SK-N-MC (cell line): ENCODE measurements around the gene DLGAP4.

Source experiments
- DNase-seq: peaks from one replicate; pipeline ENCODE4 v3.0.0-alpha.2; 2011; ENCODE audit warnings: low read depth, low spot score
- H3K27ac ChIP-seq: fragments of 200-600 bp; sonication (generic); 2 replicates; pipeline ENCODE4 v1.5.1; 2016; ENCODE audit warnings: mixed run types
- H3K36me3 ChIP-seq: fragments of 200-600 bp; sonication (generic); 2 replicates; pipeline ENCODE4 v1.6.1; 2017; ENCODE audit warnings: antibody characterized with exemption, low read length, mixed read lengths; ENCODE audit not compliant: insufficient read depth
- H3K4me3 ChIP-seq: fragments of 200-600 bp; sonication (generic); 2 replicates; pipeline ENCODE4 v1.5.1; 2016
- H3K9ac ChIP-seq: fragments of 200-600 bp; sonication (generic); 2 replicates; pipeline ENCODE4 v1.8.0; 2017; ENCODE audit warnings: mixed run types, mixed read lengths; ENCODE audit not compliant: insufficient read length
- H3K9me3 ChIP-seq: fragments of 200-600 bp; sonication (generic); 2 replicates; pipeline ENCODE4 v1.6.1; 2017; ENCODE audit warnings: low read depth, mild to moderate bottlenecking, antibody characterized with exemption, low read length, moderate library complexity, mixed read lengths
- EZH2 ChIP-seq: fragments of 200-600 bp; sonication (generic); IDR thresholded peaks from one replicate; pipeline ENCODE4 v1.6.1; 2017; ENCODE audit warnings: antibody characterized with exemption
- FOXP2 ChIP-seq: optimal IDR thresholded peaks from 2 replicates; pipeline ENCODE3; 2011; ENCODE audit warnings: mild to moderate bottlenecking, moderate library complexity; ENCODE audit not compliant: insufficient read depth; ENCODE audit errors: extremely low read length, control extremely low read depth
- POLR2AphosphoS5 ChIP-seq: IDR thresholded peaks from 2 replicates; pipeline ENCODE4 v1.6.1; 2012; ENCODE audit warnings: mild to moderate bottlenecking, low read depth, low read length, borderline replicate concordance

DLGAP4 gene

GRCh38 chr20:36441027-36441414 lies 134.9 kb downstream of the DLGAP4 start:
- no peak for TF ChIP-seq FOXP2
- TF ChIP-seq POLR2AphosphoS5: no peak
- no peak for TF ChIP-seq EZH2
- Histone ChIP-seq H3K4me3 (no peak overlapping the region), H3K9me3 (no peaks in the 10 kb centered on the region), H3K36me3 (no peaks in the 10 kb centered on the region), H3K27ac (no peak overlapping the region), H3K9ac (no peak overlapping the region)
- DNase-seq: no peak

DNA sequence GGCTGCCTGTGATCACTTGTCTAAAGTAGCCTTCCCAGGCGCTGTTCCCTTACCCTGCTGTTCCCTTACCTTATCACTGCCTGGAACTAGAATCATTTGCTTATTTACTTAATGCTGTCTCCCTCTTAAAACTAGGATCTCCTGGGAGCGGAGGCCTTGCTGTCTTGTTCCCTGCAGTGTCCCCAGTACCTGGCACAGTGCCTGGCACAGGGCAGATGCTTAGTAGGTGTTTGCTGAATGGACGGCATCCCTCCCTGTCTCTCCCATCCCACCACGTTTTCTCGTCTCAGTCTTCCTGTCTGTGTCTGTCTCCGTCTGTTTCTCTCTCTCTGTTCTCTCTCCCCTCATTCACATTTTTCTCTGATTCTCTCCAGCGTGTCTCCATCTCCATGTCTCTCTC lies 135.3 kb downstream of the DLGAP4 start:
- H3K27ac ChIP-seq: no peak overlapping the region
- H3K9ac ChIP-seq: no peak overlapping the region
- H3K9me3 ChIP-seq: no peaks in the 10 kb centered on the region
- no peaks in the 10 kb centered on the region for H3K36me3 ChIP-seq
- no peak for DNase-seq
- TF ChIP-seq EZH2: no peak
- TF ChIP-seq FOXP2: no peak
- no peak for TF ChIP-seq POLR2AphosphoS5
- H3K4me3 ChIP-seq: no peak overlapping the region

GRCh38 chr20:36445847-36446246 lies 139.7 kb downstream of the DLGAP4 start:
- no peak overlapping the region for H3K9ac ChIP-seq
- no peak overlapping the region for H3K27ac ChIP-seq
- DNase-seq: no peak
- no peaks in the 10 kb centered on the region for H3K36me3 ChIP-seq
- no peaks in the 10 kb centered on the region for H3K9me3 ChIP-seq
- TF ChIP-seq POLR2AphosphoS5: no peak
- no peak for TF ChIP-seq EZH2
- no peak overlapping the region for H3K4me3 ChIP-seq

DNA sequence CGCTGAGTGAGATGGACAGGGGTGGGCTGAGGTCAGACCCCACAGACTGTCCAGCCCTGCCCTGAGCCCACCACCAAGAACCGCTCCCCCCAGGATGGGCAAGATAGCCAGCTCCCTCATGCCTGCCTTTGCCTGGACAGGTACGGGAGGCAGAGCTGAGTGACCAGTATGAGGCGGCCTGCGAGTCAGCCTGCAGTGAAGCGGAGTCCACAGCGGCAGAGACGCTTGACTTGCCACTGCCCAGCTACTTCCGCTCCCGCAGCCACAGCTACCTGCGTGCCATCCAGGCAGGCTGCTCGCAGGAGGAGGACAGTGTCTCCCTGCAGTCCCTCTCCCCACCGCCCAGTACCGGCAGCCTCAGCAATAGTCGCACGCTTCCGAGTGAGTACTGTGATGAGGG lies 140.4 kb downstream of the DLGAP4 start:
- H3K4me3 ChIP-seq: no peak overlapping the region
- H3K9me3 ChIP-seq: no peaks in the 10 kb centered on the region
- no peak overlapping the region for H3K27ac ChIP-seq
- TF ChIP-seq FOXP2 (no peak), POLR2AphosphoS5 (no peak), EZH2 (no peak)
- DNase-seq: no peak
- H3K9ac ChIP-seq: no peak overlapping the region
- H3K36me3 ChIP-seq: no peaks in the 10 kb centered on the region

- H3K9ac ChIP-seq: no peak overlapping the region
- H3K9me3 ChIP-seq: no peaks in the 10 kb centered on the region
- H3K4me3 ChIP-seq: no peak overlapping the region
- no peak overlapping the region for H3K27ac ChIP-seq
- DNase-seq: no peak
- TF ChIP-seq EZH2 (no peak), FOXP2 (no peak), POLR2AphosphoS5 (no peak)
- no peaks in the 10 kb centered on the region for H3K36me3 ChIP-seq
These were observed 141.0 kb downstream of the DLGAP4 start for GRCh38 chr20:36447101-36447500.

DNA sequence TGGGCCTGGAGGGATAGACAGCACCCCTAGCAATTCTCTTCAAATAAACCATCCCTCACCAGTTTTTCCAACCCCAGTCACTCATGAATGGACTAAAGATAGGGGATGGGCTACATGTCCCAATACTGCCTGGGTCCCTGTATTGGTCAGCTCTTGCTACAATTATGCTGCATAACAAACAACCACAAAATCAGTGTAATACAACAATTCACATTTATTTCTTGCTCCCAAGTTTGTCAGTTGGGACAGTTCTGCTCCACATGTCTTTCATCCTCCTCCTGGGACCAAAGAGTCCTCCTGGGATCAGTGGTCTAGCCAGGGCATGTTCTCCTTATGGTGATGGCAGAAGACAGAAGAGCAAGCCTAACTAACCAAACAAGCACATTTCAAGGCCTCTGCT lies 143.5 kb downstream of the DLGAP4 start:
- no peak overlapping the region for H3K4me3 ChIP-seq
- no peak overlapping the region for H3K27ac ChIP-seq
- H3K9me3 ChIP-seq: no peaks in the 10 kb centered on the region
- no peak overlapping the region for H3K9ac ChIP-seq
- TF ChIP-seq EZH2: no peak
- TF ChIP-seq FOXP2: no peak
- no peak for TF ChIP-seq POLR2AphosphoS5
- no peaks in the 10 kb centered on the region for H3K36me3 ChIP-seq
- DNase-seq: no peak

GRCh38 chr20:36454332-36454697 lies 148.2 kb downstream of the DLGAP4 start:
- no peak for DNase-seq
- H3K27ac ChIP-seq: no peak overlapping the region
- H3K9ac ChIP-seq: no peak overlapping the region
- no peak for TF ChIP-seq FOXP2
- TF ChIP-seq EZH2: no peak
- TF ChIP-seq POLR2AphosphoS5: no peak
- H3K4me3 ChIP-seq: no peak overlapping the region
- H3K9me3 ChIP-seq: no peaks in the 10 kb centered on the region
- H3K36me3 ChIP-seq: no peaks in the 10 kb centered on the region

DNA sequence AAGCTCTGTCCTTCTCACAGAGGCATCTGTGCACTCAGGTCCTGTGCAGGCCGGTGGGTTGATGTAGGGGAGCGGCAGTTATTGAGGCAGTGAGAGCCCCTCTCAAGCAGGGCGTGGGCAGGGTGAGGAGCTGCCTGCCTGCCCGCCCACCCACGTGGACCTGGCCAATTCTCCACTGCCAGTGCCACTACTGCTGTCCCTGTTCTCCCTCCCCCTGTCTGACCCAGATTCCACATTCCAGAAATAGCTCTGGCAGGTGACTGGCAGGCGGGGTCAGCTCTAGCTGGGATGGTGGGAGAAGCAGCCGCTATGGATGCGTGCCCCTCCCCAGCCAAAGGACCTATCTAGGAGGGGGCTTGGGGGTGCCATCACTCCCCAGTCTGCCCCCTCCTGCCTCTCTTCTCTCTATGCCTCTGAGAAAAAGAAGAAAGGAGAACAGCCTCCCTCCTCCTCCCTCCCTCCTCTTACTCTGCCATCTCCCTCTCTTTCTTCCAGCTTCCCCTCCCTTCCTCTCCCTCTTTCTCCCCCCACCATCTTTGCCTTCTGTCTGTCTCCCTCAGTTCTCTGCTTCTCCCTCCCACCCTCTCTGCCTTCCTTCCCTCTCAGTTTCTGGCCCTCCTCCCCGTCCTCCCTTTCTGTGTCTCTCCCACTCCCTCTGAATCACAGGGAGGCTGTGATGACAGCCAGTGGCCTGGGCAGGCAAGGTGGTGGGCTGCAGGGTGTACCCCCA lies 148.7 kb downstream of the DLGAP4 start:
- no peak for DNase-seq
- H3K4me3 ChIP-seq: no peak overlapping the region
- TF ChIP-seq POLR2AphosphoS5: no peak
- no peak for TF ChIP-seq FOXP2
- TF ChIP-seq EZH2: no peak
- H3K9ac ChIP-seq: no peak overlapping the region
- no peak overlapping the region for H3K27ac ChIP-seq
- no peaks in the 10 kb centered on the region for H3K9me3 ChIP-seq
- H3K36me3 ChIP-seq: no peaks in the 10 kb centered on the region
